ENCODE data around the gene RNF26.
A peak's percentile ranks its signal among the peaks of the same experiment; 100 is the strongest.
"Not testable (repeated sequence)": the region's sequence is repeated elsewhere in the genome, so short reads cannot be mapped to it uniquely, and the experiment has no call there.

RNF26 gene

DNA sequence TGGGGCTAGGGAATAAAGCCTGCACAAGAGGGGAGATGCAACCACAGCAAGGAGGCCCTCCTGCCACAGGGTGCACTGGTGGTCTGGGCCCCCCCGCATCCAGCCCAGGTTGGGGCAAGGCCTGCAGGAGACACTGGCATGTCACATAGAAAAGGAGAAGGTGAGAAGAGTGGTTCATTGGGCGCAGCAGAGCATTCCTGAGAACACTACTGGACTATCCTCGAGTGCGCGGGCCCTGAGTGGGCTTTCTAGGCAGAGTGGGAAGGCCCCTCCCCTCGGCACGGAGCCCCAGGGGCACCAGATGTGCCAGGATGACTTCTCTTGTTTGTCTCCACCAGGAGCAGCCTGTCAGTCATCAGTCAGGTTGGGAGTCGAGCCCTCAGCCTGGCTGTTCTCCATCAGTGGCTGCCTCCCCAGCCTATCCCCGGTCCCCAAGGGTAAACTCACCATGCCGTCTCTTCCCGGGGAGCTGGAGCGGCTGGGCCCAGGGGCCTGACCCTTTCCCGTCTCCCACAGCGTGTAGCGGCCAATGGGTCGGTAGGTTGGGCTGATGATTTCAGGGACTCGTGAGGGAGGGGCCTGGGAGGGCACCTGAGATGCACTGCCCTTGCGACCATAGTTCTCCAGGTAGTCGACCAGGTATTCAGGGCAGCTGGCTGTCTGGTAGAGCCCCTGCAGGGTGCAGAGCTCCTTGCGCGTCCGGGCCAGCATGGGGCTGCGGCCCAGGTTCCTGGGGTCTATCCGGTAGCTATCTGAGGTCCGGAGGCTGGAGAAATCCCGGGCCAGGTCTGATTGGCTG lies 38.1 kb downstream of the RNF26 start:
- no peak for DNase-seq

DNA sequence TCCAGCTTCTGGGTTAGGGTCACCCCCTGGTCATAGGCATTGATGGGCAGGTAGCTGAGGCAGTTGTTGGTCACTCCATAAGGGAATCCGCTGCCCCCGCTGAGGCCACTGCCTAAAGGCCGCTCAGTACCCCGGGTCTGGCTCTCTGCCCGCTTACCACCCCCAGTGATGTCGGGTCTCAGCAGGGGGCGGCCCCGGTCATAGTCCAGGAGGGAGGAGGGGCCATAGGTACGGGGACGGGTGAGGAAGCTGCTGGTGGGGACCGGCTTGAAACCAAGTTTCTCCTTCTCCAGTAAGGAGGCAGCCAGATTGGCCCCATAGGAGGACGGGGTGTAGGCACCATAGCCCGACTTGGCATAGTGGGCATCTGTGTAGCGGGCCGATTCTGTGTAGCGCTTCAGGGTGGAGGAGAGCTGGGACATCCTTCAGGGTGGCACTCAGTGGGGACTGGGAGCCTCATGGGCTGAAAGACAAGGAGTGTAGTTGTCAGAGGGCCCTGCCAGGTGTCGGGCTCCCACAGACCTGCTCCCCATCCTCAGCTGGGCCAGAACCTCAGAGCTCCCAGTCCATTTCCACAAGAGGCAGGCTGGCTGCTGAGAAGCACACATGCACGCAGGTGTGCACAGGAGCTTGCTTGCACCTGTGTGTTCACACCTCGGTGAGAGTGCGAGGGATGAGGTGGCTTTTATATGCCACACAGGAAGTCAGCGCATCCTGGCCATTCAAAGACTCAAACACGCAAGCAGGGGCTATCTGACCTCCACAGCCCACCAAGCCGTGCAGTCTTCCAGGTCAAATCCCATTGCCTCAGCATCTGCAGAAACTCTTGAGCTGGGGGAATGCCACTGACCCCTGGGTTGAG lies 39.0 kb downstream of the RNF26 start:
- no peak for DNase-seq

DNA sequence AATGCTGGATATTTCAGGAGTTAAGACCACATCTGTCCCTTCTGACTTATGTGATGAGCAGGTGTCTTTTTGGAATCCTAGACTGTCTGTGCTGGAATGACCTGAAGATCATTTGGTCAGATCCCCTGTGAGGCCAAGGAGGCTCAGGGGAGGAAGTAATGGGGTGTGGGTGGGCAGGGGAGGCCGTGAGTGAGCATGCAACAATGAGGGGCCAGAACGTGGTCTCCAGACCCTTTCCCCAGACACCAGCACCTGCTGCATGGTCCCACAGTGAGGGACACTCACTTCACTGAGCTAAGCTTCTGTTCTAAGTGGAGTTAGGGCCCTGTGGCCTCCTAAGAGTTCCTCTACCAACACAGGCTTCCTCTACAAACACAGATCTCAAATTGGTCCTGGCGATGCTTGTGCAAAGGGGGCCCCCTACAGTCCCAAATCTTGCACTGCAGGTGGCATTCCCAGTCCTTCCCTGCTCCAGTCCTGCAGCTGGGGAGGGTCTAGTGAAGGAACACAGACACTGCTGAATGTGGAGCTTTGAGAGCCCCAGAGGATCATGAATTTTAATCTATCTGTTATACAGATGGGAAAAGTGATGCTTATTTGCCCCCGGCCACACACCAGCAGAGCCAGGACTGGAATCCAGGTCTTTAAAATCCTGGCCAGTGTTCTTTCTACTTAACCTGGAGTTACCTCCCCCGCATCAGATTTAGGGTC lies 39.7 kb downstream of the RNF26 start:
- peak; percentile 51 for DNase-seq

DNA sequence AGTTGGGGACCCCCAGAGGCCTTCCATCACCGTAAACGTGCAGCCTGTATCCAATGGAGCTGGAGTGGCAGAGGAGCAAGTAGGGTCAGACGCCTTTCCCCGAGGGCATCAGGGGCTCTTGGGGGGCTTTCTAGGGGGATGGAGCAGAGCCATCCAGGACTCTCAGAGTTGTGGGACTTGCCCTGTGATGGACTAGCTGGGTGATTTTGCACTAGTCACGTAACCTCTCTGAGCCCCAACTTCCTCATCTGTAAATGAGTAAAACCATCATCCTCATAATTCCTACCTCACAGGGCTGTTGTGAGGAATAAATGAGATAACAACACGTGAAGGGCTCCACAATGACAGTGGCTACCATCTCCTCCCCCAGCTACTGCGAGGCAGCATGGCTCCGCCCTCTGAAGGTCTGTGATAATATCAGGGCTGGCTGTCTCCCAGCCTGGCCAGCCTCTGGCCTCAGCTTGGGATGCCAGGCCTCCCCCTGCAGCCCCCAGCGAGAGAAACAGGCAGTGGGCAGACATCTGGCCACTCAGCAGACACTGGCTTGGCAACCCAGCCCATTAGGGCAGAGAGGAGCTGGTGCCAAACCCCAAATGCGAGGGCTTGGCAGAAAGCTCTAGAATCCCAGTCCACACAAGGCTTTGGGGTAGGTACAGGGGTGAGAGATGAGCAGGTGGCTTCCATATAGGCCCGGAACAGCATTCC lies 40.5 kb downstream of the RNF26 start:
- no peak for DNase-seq

DNA sequence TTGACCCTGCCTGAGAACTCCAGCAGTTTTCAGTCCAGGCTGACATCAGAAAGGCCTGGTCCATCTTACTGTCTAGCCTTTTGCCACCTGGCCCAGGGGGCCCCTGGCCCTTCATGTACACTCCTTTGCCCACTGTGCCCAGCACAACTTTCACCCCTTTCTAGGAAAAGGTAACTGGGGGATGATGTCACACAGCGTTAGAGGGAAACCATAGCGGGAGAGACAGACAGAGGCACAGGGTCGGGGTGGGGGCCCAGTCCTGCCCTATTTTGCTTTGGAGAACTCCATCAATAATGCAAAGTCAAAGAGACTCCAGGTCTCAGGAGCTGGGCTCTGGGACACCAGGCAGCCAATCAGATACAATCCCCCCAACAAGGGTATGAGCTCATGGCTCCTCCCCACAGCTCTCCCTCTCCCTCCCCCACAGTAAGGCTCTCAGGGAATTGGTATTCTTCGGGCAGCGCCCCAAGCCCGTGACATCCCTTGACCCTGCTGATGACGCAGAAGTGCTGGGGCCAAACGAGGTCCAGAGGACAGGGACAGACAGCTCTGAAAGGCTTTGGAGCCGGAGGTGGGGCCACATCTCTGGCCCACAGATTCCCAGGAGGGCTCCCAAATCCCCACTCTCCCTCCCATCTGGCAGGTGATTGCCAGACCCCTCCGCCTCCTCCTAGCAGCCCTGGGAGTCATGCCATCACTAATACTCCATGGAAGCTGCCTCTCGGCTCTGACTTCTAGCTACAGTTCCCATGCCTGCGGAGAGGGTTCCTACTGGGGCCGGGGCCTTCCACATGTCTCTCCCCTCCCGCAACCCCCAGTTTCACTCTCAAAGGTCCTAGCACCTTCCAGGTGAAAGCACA lies 41.2 kb downstream of the RNF26 start:
- DNase-seq, result no peak

DNA sequence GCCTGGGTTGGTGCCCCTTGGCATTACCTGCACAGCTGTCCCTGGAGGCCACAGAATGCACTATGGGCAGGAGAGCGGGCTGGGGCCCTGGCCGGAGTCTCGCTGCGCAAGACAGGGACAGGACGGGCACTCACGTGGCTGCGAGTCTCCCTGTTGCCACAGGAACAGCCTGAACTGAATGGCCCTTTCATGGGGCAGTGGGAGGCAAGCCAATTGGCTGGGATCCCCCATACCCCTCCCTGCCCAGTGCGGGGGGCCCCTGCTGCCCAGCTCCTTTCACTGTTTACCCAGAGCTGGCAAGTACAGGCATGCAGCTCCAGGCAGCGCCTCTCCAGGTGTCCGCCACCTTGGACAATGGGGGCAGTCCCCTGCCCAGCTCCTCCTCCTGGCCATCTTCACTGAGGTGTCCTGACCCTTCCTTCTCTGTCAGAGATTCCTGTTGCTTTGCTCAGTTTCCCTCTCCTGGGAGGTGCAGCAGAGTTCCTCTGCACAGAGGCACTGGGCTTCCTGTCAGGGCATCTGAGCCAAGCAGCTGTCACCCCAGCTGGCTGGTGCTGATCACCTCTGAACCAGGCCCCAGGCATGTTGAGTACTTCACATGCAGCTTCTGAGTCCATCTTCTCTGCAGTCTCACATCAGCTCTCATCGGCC lies 42.0 kb downstream of the RNF26 start:
- no peak for DNase-seq

DNA sequence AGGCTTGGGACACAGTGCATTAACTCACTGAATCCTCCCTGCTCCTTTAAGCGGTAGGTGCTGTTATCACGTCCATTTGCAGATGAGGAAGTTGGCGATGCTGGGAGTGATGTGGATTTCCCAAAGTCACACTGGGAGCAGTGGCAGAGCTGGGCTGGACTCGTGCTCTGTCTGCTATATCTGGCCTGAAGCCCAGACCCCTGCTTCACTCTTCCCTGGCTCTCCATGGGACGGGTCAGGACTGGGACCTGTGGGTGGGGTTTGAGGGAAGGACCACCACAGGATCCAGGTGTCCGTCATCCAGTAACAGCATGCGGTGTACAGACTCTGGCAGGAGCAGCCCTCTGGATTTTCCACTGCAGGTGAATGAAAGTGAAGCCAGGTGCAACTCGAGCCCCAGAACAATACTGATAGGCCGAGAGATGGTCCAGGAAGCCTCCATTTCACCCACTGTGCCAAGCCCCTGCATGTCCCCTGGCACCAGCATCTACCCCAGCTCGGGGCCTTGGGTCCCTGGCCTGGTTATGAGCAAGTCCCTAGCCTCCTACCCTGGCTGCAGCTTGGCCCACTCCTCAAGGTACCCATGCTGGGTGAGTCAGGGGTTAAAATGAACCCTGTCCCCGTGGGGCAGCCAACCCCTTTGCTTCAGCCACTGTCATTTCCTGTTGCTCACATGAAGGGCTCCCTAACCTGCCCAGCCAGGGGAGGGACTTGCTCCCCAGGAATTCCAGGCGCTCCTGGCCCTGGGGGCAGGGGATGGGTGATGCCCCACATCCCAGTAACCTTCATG lies 43.0 kb downstream of the RNF26 start:
- DNase-seq, result no peak

DNA sequence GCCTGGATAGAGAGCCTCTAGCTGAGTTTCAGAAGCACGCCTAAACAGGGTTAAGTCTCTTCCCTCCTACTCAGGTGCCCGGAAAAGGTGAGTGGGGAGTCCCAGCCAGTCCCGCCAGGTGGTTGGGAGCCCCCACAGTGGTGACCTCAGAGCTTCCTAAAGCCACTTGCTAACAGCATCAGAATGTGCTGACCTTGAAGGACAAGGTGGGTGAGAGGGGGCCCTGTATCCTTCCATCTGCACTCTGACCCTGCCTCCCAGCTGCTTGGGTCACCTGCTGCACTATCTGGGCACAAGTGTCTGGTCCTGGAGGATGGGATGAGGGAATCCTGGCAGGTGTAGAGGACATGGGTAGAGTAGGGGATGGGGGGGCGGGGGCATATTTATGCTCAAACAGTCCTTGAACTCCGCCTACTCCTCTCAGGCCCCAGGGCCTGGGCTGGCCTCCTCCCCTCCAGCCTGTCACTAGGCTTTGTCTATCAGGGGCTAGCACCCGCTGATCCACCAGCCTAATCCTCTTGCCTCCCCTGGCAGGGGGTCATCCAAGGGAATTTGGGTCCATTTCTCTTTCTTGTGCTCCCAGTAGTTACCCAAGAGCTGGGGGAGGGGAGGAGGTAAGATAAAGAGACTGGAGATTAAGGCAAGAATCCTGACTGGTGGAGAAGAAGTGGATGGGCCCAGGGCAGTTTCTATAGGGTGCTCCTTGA lies 43.8 kb downstream of the RNF26 start:
- no peak for DNase-seq

DNA sequence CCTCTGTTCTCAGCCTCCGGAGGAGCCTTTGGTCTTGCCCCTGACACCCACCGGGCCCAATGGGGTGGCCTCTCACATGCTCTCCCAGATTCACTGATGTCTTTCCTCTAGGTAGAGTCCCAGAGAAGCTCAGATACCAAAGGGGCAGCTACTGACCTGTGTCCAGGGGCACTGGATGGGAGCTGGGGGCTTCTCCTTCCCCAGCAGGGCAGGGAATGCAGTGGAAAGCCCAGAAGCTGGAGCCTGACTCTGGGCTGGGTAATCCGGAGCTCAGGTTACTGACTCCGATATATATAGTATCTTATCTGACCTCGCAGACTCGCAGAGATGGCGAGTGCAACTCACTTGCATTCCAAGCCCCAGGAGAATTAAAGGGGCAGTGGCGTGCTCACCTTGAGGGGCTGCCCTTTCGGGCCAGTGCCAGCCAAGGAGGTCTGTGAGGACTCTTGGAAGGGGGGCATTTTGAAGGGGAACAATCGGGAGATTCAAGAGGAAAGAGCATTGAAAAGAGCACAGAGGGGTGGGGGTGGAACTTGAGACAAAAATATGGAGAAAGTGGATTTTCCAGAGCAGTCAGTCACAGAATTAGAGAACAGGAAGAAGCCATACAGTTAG lies 44.6 kb downstream of the RNF26 start:
- DNase-seq, result no peak

DNA sequence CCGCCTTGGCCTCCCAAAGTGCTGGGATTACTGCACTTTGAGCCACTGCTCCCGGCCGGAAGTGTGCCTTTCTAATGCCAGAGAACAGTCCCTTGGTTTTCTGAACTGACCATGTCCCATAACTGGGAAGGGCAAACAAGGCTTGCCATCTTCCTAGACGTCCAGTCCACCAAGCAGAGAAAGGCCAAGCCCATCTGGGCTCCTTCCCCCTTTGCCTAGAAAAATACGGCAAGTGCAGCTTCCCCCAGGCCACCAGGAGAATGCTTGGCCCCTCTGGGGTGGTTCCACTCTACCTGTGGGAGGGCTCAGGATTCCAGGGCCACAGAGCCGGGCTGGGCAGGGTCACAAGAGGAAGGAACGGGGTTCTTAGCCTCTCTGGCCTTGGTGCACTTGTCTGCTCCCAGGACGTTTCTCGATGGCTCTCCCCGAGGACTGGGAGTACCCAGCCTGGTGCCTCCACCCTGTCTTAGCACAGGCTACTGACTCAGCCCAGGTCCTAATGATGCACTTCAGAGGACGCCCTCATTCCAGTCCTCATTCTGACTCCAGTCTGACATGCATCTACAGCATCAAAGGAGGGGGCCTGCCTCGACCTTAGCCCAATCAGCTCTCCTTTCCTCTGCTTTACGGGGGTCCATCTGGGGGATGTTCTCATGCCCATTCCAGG lies 46.0 kb downstream of the RNF26 start:
- DNase-seq, result no peak

DNA sequence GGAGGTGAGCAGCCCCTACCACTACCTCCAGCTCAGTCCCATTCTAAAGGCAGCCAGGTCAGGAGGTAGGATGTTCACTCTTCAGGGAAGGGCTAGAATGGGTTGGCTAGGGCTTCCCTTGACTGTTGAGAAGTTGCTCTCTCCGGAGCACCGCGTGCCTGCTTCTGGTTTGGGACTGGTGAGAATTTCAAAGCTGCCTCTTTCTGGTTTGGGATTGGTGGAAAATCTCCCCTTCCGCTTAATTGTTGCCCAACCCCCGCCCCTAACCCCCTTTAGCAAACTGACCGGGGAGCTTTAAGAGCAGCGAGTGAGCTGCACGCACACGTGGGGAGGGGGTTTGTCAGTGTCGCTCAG lies 46.5 kb downstream of the RNF26 start:
- DNase-seq, result no peak

DNA sequence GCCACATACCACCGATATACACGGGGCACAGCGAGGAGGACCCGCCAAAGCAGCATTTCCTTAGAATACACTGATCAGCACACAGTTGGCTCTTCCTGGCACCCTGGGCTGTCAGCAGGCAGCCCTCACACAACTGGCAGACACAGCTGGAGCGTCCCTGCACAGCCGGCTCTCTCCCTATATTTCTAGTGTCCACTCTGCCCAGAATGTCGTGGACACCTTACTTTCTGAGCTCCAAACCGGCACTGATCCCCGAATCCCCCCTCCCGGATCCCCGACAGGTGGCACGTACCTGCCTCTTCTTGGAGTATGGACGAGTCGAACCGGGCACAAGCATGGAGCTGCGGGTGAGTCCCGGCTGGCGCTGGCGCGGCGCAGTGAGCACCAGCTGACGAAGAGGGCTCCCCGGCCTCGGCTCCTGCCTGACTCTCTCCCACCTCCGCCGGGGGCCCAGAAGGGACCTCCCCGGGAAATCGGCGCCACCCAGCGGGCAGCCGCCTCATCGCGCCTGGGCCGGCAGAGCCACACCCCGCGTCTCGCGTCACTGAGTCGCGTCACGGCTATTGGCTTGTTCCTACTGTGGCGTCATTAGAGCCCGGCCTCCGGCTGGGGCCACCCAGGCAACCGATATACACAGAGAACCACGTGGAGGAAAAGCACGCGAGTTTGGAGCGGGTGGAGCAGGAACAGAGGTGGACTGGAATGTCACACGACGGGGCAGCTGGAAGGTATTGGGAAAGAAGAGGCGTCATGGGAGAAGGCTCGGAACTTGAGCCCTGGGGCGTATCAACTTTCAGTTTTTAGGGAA lies 47.1 kb downstream of the RNF26 start, which contains the start of gene USP2:
USP2 (minus strand) TSS at position 510 of the 808 bp plus-strand sequence. CDS start 8,210 bp downstream, outside the sequence.
- DNase-seq, result peak; percentile 99

DNA sequence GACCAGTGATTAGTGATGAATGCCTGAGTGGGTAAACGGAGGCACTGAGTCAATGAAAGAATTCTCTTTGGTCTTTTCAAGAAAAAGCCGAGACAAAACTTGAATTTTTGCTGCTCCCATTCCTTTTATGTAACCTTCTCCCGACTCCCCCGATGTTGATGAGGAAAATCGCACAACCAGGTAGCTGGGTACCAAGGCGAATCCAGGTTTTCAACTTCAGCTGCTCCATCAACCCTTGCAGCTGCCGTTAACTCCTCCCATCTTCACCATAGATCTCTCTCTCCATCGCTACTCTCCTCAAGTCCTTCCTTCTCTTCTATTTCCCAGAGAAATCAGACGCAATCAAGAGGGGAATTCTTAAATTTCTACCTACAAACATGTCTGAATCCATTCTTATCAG lies 47.8 kb downstream of the RNF26 start:
- no peak for DNase-seq

DNA sequence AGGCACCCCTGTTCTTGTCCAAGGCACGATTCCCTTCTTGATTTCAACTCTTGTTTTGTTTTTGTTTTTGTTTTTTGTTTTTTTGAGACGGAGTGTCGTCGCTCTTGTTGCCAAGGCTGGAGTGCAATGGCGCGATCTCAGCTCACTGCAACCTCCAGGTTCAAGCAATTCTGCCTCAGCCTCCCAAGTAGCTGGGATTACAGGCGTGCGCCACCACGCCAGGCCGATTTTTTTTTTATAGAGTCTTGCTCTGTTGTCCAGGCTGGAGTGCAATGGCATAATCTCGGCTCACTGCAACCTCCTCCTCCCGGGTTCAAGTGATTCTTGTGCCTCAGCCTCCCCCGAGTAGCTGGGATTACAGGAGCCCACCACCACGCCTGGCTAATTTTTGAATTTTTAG lies 48.2 kb downstream of the RNF26 start:
- DNase-seq, result not testable (repeated sequence)

DNA sequence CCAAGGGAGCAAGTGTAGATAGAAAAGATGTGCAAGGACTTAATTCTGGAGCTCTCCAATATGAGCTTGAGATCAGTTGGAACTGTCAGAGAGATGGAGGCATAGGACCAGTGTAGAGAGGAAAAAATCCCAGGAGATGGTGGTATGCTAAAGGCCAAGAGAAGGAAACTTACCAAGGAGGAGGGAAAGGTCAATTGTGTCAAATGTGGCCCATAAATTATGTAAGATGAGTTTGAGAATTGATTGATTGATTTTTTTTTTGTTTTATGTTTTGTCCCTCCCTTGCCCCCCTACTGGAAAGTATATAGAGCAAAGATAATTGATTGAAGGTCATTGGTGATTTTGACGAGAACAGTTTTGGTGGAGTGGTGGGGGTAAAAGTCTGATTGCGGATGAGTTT lies 50.0 kb downstream of the RNF26 start:
- no peak for DNase-seq

Measured in activated CD8-positive, alpha-beta memory T cell treated with anti-CD3 and anti-CD28 coated beads, Interleukin-2, amount 50 U/mL, for 4 hours (primary cell).